GM21723 (cell line): Measurements from ENCODE around the gene CELSR3.

Source experiments
- ATAC-seq: cut with Tn5 transposase; IDR thresholded peaks from one replicate; pipeline ENCODE4 v1.9.1; 2021; ENCODE audit warnings: mild to moderate bottlenecking, moderate library complexity; ENCODE audit not compliant: unreplicated experiment

The CELSR3 gene

GRCh38 chr3:48587686-48588085 is 75.0 kb downstream of the CELSR3 start:
- ATAC-seq: no peak
